HuH-7 (cell line): ENCODE results near the gene LLGL2.

Source experiments
- DNase-seq: peaks from one replicate; pipeline ENCODE4 v3.0.0; 2011; ENCODE audit warnings: low spot score

Gene LLGL2

DNA sequence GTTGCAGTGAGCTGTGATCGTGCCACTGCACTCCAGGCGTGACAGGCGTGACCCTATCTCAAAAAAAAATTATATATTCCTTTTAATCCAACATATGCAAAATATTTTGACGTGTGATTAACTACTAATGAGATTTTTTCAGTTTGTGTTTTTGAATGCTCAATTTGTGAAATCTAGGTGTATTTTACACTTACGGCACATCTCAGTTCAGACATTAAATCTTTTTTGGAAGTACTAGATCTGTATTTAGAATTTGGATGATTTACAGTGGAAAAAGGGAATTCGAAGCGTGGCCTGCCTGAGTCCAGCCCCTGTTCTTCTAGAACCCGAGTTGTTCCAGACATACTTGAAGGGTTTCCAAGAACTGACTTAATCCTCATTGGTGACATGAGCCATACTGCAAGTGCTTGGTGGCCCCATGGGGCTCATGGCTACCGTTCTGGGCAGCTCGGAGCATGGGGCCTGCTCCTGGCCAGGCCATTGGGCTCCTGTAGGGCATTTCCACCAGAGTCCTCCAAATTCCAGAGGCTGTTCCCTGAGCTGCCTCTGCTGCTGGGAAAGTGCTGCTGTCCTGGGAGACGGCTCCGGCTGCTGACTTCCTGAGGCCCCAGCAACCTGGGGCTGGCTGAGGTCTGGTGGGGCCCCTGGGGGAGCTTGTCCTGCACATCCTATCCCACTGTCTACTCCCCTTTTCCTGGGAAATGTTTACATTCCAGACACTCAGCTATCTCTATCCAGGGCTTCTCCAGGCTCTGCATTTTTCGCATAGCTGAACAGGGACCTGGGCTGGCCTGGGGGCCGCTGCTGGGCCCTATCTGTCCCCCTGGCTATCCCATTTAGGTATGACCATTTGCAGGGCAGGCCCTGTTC, 27.2 kb downstream of the LLGL2 start:
- DNase-seq = peak; percentile 61

DNA sequence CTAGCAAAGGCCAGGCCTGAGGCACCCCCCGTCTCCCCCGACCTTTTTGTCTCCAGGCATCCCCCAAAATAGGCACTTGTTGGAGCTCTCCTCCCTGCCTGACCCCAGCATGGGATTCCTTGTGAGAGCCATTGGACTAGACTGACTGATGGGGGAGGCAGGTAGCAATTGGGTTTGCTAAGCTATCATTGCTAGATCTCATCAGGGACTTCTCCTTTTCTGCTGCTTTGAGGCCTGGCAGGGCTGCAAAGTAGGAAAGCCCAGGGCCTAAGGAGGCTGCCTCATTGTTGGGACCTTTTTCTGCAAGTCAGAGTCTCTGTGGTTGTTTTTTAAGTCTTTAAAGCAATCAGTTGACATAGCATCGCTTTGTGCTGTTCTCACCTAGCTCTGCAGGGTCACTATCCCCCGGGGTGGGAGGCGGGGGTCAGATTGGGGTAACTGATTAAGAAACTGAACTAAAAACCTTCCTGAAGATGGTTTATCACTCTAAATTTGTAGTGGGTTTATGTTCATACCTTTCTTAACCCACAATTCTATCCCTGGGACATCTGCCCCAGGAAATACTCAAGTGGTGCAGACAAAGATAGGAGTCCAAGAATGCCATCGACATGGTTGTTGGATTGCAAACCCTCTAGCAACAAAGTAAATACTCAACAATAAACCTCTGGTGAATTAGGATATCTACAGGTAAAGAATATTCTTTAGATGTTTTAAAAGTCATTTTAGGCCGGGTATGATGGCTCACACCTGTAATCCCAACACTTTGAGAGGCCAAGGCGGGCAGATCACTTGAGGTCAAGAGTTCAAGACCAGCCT, 28.0 kb downstream of the LLGL2 start:
- no peak for DNase-seq

DNA sequence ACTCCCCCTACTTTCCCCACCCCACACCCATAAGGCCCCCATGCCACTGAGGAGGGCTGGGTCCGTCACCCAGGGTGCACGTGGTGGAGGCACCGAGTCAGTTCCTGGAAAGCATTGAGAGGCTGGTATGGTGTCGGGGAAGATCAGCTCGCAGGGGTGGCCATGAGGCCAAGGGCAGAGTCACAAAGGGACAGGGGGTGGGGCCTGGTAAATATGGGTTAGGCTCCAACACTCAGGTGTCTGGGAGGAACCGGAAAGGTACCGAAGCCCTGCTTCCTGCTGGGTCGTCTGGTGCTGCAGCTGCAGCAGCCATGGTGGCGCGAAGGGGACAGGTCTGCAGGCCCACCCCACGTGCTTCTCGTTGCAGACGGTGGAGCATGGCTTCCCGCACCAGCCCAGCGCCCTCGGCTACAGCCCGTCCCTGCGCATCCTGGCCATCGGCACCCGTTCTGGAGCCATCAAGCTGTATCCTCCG, 30.2 kb downstream of the LLGL2 start:
- no peak for DNase-seq

DNA sequence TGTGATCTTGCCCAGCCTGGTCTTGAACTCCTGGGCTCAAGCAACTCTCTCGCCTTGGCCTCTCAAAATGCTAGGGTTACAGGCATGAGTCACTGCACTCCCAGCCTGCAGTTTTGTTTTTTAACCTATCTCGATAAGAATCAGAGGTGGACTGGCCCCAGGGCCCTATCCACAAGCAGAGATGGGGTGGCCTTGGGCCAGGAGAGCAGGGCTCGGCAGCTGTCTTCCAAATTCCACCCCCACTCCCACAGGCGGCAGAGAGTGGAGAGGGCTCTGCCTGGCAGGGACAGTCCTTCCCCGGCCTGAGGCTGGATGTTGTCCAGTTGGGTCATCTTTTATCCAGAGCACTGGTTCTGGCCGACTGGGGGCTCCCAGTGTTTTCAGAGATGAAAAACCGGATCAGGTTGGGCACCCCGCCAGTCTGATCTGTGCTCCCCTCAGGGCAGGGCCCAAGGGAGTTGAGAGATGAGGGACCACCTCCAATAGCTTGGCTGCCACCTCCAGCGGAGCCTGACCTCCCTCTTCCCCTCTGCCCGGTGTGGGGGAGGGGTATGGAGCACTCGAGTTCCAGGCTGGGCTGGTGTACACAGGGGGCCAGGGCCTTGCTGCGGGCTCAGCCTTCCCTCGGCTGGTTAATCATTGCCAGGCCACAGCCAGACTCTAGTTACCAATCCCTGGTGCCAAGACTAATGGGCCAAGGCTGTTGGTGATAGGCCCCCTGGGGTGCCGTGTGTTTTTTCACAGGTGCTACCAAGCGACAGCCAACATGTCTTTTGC, 31.8 kb downstream of the LLGL2 start:
- DNase-seq = peak; percentile 99

DNA sequence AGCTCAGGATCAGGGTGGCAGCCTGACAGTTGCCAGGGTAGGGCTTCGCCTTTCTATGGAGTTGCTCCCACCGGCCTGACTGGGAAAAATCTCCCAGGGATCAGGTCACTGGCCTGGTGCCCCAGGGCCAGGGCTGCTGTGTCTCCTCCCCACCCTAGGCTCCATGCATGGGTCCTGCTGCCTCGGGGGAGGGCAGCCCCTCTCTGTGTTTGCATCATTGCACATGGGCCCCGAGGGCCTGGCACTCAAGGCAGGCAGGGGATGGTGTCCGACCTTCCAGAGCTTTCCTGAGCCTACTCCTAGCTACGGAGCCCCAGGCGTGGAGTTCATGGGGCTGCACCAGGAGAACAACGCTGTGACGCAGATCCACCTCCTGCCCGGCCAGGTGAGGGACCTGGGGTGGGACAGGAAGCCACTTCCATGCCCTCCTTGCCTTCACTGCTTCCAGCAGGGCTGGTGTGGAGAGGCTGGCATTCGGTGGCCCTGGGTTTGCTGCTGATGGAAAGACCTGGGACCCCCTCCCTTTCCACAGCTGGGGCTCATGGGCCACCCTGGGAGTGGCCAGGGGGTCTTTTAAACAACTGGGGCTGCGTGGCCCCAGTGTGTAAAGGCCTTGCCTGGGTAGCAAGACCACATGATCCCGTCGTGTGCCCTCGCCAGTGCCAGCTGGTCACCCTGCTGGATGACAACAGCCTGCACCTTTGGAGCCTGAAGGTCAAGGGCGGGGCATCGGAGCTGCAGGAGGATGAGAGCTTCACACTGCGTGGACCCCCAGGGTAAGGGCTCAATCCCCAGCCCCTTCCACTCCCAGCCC, 32.6 kb downstream of the LLGL2 start:
- DNase-seq = no peak

DNA sequence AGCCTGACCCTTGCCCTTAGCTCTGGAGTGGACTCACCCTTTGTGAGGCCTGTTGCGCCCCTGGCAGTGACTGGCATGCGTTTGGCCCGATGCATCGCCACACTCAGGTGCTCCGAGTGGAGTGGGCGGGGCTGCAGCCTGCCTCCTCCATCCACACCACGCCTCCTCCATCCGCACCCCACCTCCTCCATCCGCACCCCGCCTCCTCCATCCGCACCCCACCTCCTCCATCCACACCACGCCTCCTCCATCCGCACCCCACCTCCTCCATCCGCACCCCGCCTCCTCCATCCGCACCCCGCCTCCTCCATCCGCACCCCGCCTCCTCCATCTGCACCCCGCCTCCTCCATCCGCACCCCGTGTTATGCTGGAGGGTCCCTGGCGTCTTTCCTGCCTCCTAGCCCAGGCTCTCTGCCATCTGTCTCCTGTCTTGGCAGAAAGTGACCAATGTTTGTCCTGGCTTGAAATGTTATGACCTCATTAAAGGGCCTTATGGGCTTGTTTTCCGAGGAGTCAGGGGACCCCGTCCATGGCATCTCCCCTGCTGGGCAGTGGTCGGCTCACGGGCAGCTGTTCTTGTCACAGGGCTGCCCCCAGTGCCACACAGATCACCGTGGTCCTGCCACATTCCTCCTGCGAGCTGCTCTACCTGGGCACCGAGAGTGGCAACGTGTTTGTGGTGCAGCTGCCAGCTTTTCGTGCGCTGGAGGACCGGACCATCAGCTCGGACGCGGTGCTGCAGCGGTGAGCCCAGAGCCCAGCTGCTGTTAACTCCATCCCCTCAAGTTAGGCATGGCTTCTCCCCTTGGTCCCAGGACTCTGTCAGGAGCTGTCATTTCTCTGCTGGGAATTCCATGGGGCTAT, 33.4 kb downstream of the LLGL2 start:
- no peak for DNase-seq

DNA sequence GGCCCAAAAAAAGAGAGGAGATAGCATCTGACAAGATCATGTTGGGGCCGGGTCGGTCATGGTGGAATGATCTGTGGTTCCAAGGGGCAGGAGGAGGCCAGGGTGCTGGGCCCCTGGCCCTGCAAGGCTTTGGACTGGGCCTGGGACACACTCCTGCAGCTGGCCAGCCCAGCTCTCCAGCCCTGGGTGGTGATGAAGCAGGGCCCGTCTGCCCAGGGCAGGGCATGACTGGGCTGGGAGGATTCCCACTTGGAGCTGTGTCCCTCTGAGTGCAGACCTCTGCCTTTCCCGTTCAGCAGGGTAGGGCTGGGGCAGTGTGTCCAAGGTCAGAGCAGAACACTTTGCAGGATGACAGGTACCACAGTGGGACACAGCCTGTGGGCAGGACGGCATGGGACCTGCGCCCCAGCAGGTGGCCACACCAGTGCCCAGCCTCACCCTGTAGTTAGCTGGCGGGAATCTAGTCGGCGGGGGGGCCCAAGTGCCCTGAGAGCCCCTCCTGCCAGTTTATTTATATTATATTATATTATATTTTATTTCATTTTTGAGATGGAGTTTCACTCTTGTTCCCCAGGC, 34.5 kb downstream of the LLGL2 start:
- no peak for DNase-seq

DNA sequence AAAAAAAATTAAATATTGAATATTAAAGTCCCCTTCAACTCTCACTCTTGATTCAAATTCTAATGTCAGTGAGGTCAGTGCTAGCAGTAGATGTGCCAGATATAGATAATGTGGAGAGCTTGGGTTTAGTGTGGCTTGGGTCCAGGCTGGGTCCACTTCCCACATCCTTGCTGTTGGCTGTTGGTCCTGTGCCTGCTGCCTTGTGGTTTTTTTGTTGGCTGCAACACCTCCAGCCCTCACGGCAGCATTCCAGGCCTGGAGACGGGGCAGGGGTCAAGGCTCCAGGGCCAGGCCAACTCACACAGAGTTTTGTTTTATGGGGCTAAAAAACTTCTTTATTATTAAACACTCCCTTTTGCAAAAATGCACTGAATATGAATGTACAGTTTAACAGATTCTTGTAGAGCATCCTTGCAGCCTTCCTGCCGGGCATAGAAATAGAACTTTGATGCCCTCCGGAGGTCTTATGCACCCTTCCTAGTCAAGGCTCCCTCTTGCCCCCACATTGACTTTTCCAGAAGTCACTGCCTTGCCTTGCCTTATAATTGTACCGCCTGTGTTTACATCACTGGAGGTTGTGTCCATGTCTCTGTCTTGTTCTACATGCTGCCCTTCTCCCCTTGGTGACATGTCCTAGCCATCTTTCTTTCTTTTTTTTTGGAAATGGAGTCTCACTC, 36.6 kb downstream of the LLGL2 start:
- no peak for DNase-seq

DNA sequence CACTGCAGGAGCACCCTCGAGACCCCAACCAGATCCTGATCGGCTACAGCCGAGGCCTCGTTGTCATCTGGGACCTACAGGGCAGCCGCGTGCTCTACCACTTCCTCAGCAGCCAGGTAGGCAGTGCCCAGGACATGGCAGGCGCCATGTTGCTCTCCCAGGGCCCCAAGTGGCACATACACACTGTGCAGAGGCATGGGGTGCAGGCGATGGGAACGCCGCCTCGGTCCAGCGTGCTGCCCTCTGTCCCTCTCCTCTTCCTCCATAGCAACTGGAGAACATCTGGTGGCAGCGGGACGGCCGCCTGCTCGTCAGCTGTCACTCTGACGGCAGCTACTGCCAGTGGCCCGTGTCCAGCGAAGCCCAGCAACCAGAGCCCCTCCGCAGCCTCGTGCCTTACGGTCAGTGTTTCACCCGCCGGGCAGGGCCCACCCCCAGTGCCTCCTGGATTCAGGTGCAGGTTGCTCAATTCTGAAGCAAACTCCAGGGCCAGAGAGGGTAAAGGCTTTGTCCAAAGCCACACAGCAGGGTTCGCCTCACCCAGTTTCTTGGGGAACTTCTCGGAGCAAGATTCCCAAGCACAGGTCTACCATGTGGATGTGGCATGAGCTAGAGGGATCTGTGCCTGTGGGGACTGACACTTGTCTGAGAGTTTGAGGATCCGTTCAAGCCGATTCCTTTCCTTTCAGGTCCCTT, 37.7 kb downstream of the LLGL2 start:
- DNase-seq = no peak

DNA sequence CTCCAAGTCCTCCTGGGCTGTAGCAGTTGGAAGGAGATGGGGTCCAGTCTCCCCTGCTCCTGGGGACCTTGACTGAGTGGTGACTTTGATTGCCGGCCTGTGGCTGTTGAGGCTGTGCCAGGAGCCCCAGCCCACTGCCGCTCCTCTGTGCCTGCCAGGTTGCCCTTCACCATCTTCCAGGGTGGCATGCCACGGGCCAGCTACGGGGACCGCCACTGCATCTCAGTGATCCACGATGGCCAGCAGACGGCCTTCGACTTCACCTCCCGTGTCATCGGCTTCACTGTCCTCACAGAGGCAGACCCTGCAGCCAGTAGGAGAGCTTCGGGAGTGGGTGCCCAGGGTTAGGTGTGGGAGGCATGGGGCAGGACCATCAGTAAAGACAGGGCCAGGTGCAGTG, 38.7 kb downstream of the LLGL2 start:
- DNase-seq = no peak

DNA sequence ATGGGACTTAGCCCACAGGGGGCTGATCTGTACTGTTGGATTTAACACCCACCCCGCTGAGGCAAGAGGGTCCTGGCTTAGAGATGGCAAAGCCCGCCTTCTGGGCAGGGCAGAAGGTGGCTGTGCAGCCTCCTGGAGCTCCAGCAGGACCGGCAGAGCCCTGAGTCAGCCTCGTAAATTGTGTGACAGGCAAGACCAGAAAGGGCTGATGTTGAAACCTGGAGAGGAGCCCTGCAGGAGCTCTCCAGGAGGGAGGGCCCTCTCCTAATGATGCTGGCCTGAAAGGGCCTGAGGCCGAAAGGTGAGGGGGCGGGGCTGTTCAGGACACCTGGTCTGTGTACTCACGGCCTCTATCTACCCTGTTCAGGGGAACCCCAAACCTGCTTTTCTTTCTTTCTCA, 39.6 kb downstream of the LLGL2 start:
- no peak for DNase-seq

DNA sequence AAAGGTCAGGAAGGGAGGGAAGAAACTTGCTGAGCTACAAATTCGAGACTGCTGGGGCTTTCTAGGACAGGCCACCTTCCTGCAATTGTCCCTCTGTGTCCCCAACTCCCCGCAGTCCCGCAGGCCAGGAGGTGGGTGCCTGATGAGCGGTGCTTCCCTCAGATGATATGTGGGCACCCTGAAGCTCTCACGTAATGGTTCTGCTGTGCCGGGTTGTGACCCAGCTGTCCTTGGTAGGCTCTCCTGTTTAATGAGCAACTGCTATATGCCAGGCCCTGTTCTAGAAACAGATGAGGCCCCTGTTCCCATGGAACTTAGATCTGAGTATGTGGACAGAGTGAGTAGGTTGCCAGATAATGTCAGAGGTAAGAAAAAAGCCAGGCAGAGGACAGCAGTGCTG, 40.1 kb downstream of the LLGL2 start:
- no peak for DNase-seq

DNA sequence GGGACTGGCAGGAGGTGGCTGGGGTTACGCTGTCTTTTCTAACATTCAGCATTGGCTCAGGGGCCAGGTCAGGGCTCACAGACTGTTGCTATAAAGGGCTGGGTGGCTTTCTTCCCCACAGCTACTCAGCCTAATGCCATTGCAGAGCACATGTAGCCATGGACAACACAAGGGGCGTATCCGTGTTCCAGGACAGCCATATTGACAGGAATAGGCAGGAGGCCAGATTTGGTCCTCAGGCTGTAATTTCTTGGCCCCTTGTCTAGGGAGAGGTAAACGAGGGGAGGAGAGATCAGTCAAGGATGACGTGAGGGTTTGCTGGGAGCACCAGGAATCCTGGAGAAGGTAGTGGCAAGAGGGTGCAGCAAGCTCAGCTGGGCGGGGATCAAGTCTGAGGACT, 40.9 kb downstream of the LLGL2 start:
- DNase-seq = no peak

DNA sequence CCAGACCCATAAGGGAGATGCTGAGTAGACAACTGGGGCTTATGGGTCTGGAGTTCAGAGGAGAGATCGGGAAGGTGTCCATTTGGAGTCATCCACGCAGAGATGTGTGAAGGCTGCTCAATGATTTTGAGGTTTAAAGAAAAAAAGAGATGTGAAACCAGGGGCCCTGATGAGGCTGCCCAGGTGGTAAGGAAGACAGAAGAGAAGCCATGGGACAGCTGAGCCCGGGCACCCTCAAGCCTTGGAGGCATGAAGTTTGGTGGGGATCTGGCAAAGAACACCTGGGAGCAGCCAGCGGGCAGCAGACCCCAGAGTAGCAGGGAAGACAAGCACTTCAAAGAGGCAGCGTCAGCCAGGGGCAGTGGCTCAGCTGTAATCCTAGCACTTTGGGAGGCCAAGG, 41.3 kb downstream of the LLGL2 start:
- DNase-seq = no peak

DNA sequence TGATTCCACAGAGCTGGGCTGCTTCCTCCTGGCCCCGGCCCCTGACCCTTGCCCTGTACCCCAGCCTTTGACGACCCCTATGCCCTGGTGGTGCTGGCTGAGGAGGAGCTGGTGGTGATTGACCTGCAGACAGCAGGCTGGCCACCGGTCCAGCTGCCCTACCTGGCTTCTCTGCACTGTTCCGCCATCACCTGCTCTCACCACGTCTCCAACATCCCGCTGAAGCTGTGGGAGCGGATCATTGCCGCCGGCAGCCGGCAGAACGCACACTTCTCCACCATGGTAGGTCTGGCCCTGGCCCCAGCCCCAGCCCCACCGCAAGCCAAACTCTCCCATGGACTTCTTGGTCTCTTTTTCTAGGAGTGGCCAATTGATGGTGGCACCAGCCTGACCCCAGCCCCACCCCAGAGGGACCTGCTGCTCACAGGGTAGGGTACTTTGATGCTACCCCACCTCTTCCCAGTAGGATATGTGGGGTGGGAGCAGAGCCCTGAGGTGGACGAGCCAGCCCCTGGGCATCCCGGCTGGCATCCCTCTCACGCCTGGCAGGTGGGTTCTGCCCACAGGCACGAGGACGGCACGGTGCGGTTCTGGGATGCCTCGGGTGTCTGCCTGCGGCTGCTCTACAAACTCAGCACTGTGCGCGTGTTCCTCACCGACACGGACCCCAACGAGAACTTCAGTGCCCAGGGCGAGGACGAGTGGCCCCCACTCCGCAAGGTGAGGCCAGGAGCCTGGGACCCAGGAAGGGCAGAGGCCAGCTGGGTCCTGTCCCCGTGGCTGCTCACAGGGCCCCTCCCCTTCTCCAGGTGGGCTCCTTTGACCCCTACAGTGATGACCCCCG, 43.1 kb downstream of the LLGL2 start:
- no peak for DNase-seq

DNA sequence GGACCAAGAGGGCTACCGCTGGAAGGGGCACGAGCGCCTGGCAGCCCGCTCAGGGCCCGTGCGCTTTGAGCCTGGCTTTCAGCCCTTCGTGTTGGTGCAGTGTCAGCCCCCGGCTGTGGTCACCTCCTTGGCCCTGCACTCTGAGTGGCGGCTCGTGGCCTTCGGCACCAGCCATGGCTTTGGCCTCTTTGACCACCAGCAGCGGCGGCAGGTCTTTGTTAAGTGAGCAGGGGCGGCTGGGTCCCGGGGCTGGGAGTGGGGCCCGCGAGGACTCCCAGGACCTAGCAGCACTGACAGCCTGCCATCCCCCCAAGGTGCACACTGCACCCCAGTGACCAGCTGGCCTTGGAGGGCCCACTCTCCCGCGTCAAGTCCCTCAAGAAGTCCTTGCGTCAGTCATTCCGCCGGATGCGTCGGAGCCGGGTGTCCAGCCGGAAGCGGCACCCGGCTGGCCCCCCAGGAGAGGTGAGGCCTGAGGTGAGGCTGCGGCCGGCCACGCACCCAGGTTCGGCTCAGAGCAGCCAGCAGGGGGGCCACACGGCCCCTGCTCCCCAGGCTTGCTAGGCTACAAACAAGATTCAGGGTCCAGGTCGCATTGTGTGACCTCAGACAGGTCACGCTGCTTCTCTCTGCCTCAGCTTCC, 44.7 kb downstream of the LLGL2 start:
- no peak for DNase-seq

DNA sequence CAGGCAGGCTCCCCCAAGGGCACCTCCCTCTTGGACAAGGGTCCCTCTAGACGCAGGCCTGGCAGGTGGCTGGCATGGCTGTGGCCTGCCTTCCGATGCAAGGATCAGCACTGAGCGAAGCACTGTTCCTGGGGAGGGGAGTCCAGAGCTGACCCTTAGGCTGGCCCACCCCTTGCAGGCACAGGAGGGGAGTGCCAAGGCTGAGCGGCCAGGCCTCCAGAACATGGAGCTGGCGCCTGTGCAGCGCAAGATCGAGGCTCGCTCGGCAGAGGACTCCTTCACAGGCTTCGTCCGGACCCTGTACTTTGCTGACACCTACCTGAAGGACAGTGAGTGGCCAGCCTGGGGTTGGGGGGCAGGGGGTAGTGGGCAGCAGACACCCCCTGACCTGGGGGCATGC, 45.3 kb downstream of the LLGL2 start:
- no peak for DNase-seq
